HUES48 (cell line): Measurements from ENCODE around the gene LRRC61.
"Not testable (repeated sequence)": the region's sequence is repeated elsewhere in the genome, so short reads cannot be mapped to it uniquely, and the experiment has no call there.

ENCODE experiments used
- H3K27ac ChIP-seq: one replicate; pipeline ENCODE4 v1.7.0; 2013; ENCODE audit warnings: low read depth, low read length, inconsistent platforms
- H3K27me3 ChIP-seq: 2 replicates; pipeline ENCODE4 v1.6.1; 2013; ENCODE audit warnings: mild to moderate bottlenecking, low read length; ENCODE audit not compliant: control insufficient read depth, insufficient read depth
- H3K36me3 ChIP-seq: 2 replicates; pipeline ENCODE4 v1.6.1; 2013; ENCODE audit warnings: low read length; ENCODE audit not compliant: control insufficient read depth, insufficient read depth
- H3K4me1 ChIP-seq: 2 replicates; pipeline ENCODE4 v1.6.1; 2013; ENCODE audit warnings: mild to moderate bottlenecking, low read length; ENCODE audit not compliant: control insufficient read depth, insufficient read depth
- H3K4me3 ChIP-seq: 2 replicates; pipeline ENCODE4 v1.5.1; 2013; ENCODE audit warnings: mild to moderate bottlenecking, low read depth, low read length
- H3K9ac ChIP-seq: 2 replicates; pipeline ENCODE4 v1.6.1; 2013; ENCODE audit warnings: mild to moderate bottlenecking, low read depth, low read length, moderate library complexity
- H3K9me3 ChIP-seq: 2 replicates; pipeline ENCODE4 v1.6.1; 2013; ENCODE audit warnings: low read length; ENCODE audit not compliant: control insufficient read depth, insufficient read depth

Gene LRRC61

DNA sequence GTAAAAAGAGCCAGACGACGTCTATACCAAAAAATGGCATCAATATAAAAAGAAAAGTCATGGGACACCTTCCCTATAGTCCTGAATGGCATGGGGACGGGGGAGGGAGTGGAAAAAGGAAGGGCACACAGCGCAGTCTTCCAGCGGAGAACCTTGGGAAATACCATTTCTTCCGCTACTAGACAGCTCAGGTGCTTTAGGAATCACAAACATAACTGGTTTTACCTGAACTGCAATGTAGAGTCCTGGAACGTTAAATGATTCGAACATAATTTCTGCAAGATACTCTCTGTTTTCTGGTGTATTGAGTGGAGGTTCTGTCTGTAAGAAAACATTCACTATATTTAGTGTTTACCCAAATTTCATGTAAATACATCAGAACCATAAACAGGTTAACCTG lies 28.1 kb upstream of the LRRC61 start:
- not testable (repeated sequence) for H3K27me3 ChIP-seq, H3K36me3 ChIP-seq, H3K9me3 ChIP-seq, H3K9ac ChIP-seq, H3K4me3 ChIP-seq, H3K4me1 ChIP-seq, H3K27ac ChIP-seq

DNA sequence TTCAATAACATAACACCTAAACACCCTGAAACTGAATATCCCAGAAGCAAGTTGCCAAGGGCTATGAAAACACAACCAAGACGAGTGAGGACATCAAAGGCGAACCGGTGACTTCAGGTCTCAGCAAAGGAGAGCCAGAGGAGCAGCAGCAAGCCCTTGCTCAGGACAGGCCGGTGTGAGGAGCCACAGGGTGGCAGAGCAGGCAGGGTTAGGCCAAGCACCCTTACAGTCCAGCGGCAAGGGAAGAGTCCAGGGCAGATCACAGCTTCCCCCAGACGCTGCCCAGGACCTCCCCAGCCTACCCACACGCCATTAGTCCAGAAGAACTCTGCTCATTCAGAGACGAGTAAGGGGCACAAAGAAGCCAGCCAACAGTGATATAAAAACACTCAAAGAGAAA lies 27.5 kb upstream of the LRRC61 start:
- not testable (repeated sequence) for H3K27me3 ChIP-seq, H3K9me3 ChIP-seq, H3K9ac ChIP-seq, H3K4me1 ChIP-seq, H3K36me3 ChIP-seq, H3K27ac ChIP-seq, H3K4me3 ChIP-seq

DNA sequence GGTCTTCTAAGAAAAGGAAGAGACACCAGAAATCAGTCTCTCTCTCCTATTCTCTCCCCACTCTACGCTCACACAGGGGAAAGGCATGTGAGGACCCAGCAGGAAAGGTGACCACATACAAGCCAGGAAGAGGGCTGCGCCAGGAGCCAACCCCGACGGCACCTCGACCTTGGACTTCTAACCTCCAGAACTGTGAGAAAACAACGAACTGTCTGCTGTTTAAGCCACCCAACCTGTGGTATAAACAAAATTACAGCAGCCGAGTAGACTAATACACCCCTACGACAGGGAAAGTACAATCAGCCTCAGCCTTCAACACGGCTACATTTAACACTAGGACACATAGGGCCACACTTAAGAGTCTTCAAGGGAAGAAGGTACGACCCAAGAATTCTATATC lies 26.4 kb upstream of the LRRC61 start:
- not testable (repeated sequence) for H3K4me1 ChIP-seq, H3K27ac ChIP-seq, H3K27me3 ChIP-seq, H3K9ac ChIP-seq, H3K9me3 ChIP-seq, H3K36me3 ChIP-seq, H3K4me3 ChIP-seq

DNA sequence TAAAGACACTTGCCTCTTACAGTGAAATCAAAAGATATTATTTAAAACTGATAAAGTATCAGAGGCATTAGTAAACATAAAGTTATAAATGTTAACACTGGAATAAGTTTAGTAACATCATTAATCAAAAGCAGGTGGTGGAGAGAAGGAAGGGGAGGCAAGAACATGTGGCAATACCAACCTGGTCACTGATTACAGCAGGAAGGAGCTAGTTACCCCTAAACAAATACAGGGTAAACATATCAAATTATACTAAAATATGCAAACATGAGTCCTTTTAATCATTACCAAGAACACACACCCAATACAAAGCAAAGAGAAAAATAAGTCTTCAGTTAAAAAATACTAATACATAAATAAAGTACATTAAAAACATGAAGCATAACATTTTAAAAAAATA lies 25.2 kb upstream of the LRRC61 start:
- H3K4me1 ChIP-seq, H3K27ac ChIP-seq, H3K9ac ChIP-seq, H3K36me3 ChIP-seq, H3K9me3 ChIP-seq, H3K4me3 ChIP-seq, H3K27me3 ChIP-seq: not testable (repeated sequence)

DNA sequence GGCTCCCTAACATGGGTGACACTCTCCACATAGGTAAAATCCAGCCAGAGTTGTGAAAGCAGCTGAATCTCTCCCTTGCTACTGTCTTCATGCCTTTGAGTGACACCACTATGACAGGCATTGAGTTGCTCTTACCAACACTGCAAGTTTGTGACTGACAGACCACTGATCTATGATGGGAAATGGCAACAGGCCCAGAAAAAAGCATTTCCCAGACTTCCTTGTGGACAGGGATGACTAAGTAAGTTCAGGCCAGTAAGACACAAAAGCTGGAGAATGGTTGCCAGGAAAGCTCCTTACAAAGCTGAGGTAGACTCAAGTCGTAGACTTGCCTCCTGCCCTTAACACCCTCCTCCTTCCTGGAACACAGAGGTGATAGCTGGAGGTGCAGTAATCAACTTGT lies 20.2 kb upstream of the LRRC61 start:
- not testable (repeated sequence) for H3K4me1 ChIP-seq, H3K9ac ChIP-seq, H3K9me3 ChIP-seq, H3K36me3 ChIP-seq, H3K4me3 ChIP-seq, H3K27ac ChIP-seq, H3K27me3 ChIP-seq

GRCh38 chr7:150304499-150305258 lies 18.5 kb upstream of the LRRC61 start:
- not testable (repeated sequence) for H3K36me3 ChIP-seq, H3K9ac ChIP-seq, H3K4me1 ChIP-seq, H3K9me3 ChIP-seq, H3K27me3 ChIP-seq, H3K4me3 ChIP-seq, H3K27ac ChIP-seq

DNA sequence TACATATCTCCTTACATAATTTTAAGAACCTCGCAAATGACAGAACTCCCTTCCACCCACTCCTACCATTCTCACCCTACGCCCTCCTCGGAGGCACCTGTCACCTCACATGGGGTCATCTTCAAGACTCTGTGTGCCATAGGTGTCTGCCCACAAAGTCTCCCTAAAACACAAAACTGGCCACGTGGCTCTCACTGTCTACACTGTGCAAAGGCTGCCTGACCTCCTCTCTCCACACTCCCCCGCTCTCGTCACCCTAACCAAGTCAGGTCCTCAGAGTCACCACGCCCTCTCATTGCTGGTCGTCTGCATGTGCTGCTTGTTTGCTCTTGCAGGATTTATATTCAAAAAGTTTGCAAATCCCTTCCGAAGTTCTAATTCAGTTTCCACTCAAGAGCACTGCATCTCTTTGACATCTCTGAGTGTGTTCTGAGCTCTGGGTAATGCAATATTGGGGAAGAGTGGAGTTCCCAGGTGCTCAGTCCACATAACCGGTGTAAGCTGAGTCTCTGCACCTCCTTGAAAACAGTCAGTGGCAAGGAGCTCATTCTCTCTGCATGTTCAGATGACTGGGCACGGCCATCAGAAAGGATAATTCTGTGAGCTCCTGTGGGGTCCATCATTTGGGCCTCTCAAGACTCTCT lies 17.8 kb upstream of the LRRC61 start:
- not testable (repeated sequence) for H3K9ac ChIP-seq, H3K4me3 ChIP-seq, H3K27me3 ChIP-seq, H3K9me3 ChIP-seq, H3K27ac ChIP-seq, H3K4me1 ChIP-seq, H3K36me3 ChIP-seq

DNA sequence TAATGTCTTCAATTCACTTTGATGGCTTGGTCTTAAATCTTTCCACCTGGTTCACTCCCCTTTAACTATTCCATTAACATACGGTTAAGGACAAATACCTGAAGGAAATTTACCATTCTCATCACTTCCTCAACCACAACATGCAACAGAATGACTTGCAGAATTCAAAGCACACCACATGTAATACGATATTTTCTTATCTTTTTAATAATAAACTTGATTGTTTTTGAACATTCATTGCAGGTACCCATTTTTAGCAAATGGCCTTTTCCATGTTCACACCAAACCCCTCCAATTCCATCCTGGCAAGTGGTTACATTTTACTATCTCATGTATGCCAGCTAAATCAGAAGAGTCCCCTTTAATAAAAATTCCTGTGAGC lies 17.3 kb upstream of the LRRC61 start:
- not testable (repeated sequence) for H3K36me3 ChIP-seq, H3K4me1 ChIP-seq, H3K4me3 ChIP-seq, H3K9me3 ChIP-seq, H3K9ac ChIP-seq, H3K27ac ChIP-seq, H3K27me3 ChIP-seq

GRCh38 chr7:150306377-150306776 lies 16.8 kb upstream of the LRRC61 start:
- H3K9me3 ChIP-seq, H3K9ac ChIP-seq, H3K36me3 ChIP-seq, H3K4me3 ChIP-seq, H3K27me3 ChIP-seq, H3K4me1 ChIP-seq, H3K27ac ChIP-seq: not testable (repeated sequence)

DNA sequence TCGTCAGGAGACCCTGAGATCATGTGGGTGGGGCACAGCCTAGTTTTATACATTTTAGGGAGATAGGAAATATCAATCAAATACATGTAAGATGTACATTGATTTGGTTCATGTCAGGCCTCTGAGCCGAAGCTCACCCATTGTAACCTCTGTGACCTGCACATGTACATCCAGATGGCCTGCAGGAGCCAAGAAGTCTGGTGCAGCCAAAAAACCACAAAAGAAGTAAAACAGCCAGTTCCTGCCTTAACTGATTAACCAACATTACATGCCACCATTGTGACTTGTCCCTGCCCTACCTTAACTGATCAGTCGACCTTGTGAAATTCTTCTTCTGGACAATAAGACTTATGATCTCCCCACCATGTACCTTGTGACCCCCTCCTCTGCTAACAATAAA lies 16.0 kb upstream of the LRRC61 start:
- Histone ChIP-seq H3K4me1 (peaks cover 6% of the 10 kb centered on the region), H3K36me3 (no peaks in the 10 kb centered on the region), H3K27me3 (peaks cover 9% of the 10 kb centered on the region), H3K27ac (no peak overlapping the region), H3K9me3 (no peaks in the 10 kb centered on the region; the same call in 1 of the 2 replicates), H3K4me3 (no peak overlapping the region), H3K9ac (no peak overlapping the region)

GRCh38 chr7:150307904-150308303 lies 15.3 kb upstream of the LRRC61 start:
- no peaks in the 10 kb centered on the region for H3K36me3 ChIP-seq
- H3K4me1 ChIP-seq: peaks cover 14% of the 10 kb centered on the region
- no peak overlapping the region for H3K9ac ChIP-seq
- no peaks in the 10 kb centered on the region; the same call in 1 of the 2 replicates for H3K9me3 ChIP-seq
- H3K27me3 ChIP-seq: peaks cover 9% of the 10 kb centered on the region
- no peak overlapping the region for H3K27ac ChIP-seq
- H3K4me3 ChIP-seq: no peak overlapping the region
